ENCODE data around the gene WBP1L. TPM values are rescaled to one million over a fixed set of nuclear protein-coding genes. Genes with fewer than 3 reads are reported as not detected.
"Not testable (repeated sequence)": the region's sequence is repeated elsewhere in the genome, so short reads cannot be mapped to it uniquely, and the experiment has no call there.

WBP1L gene
- total RNA-seq, 2 donors from 2014 or later = 37.8 to 47.8 TPM

DNA sequence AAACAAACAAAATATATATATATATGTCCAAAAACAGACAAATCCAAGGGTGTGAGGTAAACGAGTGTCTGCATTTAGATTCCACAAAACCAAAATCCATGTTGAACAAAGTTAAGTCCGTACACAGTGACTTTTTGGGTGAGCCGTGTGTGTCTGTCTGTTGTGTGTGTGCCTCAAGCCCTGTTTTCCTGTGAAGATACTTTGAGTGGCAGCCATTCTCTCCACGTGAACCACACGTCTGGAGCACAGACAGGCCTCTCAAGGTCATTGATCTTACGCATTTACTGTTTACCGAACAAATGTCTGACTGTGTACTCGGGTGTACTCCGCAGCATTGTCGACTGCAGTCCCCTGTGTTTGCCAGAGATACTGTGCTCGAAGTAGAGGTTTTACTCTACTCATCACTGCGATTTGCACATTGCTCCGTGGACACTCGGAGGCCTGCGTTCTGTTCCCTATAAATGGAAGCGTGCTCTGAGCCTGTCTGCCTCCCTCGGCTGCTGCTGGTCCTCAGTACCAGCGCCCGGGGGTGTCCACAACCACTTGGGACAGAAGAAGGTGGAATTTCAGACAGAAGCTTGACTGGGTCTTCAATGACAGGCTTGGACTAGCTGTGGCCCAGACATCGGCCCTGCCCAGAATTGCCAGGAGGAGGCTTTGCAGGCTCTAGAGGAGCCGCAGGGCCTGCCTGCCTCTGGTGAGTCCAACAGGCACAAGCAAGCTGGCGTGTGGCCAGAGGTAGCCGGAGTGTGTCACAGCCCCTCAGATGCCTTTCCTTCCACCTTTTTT lies 71.3 kb downstream of the WBP1L start:
- intact Hi-C loops (cut with DNase I, micrococcal nuclease) = loop anchor here in 1 of 2 donors (5.0 kb wide), 1 partner anchor 73 kb away; the partner anchor contains the start of gene WBP1L
- peak; percentile 54 to 61 for DNase-seq
- ATAC-seq = no peak

DNA sequence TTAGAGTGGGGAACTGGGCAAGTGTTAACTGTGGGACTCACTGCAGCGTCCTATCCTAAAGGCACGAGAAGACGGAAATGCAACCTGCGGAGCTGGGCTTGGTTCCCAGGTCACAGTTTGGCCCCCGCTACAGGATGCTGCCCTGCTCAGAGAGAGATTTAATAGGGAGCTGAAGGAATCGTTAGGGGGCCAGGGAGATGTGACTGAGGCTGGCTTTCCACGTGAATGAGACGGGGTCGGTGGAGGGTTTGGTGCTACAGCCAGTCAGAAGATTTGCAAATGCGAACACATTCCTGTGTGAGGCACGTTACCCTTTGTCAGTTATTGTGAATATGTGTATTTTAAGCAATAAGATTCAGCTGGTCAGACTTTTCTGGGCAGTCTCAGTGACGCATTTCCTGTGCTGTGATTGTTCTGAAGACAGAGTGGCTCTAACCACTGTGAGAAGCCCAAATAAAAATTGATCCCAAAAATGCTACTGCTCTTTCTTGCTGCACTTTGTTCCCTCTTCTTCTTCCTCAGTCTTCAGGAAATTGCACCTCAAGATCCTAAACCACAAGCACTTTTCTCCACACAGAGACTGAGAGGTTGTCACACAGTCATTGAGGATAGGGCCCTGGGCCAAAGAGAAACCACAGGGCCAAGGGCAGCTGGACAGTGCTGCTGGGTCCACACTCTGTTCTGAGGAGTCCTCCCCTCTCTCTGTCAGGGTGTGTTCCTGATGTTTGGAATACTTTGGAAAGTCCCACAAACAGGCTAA lies 72.2 kb downstream of the WBP1L start:
- intact Hi-C loops (cut with DNase I, micrococcal nuclease) = loop anchor here in 1 of 2 donors (5.0 kb wide), 1 partner anchor 74 kb away; the partner anchor contains the start of gene WBP1L
- DNase-seq (peak in 1 of 2 donors; percentile 30), ATAC-seq (no peak)

DNA sequence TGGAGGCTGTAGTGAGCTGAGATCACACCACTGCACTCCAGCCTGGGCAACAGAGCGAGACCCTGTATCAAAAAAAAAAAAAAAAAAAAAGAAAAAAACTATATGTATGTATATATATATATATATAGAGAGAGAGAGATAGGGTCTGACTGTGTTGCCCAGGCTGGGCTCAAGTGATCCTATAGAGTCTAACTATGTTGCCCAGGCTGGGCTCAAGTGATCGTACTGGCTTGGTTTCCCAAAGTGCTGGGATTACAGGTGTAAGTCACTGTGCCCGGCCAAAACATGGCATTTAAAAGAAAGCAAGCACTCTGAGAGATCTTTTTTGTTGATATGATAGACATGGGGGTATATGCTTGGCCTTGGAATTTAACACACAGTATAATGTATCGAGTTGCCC lies 73.4 kb downstream of the WBP1L start:
- ATAC-seq (no peak), DNase-seq (no peak)
- intact Hi-C loops (cut with DNase I, micrococcal nuclease) = loop anchor here in 1 of 2 donors (5.0 kb wide), 1 partner anchor 75 kb away; the partner anchor contains the start of gene WBP1L

DNA sequence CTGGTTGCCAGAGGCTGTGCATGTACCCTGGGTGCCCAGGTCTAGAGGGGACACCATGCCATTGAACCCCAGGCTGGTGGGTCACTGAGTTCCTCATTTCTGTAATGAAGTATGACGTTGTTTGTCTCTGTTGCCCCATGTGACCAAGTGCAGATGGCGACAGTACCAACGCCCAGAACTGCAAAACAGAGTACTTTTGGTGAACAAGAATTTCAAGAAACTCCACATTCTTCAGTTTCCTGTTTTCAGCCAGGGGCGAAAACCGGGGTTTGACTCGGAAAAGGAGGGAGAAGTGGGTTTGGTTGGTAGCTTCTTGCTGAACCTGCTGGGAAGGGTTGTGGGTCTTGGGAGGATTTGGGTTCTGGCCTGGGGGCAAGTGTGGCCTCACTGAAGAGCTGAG lies 75.3 kb downstream of the WBP1L start:
- DNase-seq = peak in 1 of 2 donors; percentile 41
- ATAC-seq = no peak
- intact Hi-C loops (cut with DNase I, micrococcal nuclease) = loop anchor here in 1 of 2 donors (5.0 kb wide), 1 partner anchor 77 kb away; the partner anchor contains the start of gene WBP1L

DNA sequence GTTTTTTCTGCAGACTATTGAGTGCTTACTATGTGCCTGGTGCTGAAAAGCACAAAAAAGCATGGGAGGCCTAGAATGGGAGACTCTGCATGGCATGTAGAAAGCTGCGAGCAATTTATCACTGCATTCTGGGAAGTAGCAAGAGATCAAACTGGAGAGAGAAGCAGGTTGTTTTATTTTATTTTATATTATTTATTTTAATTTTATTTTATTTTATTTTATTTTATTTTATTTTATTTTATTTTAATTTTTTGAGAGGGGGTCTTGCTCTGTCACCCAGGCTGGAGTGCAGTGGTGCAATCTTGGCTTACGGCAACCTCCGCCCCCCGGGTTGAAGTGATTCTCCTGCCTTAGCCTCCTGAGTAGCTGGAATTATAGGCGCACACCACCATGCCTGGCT lies 76.3 kb downstream of the WBP1L start:
- DNase-seq; intact Hi-C loops (cut with DNase I, micrococcal nuclease); ATAC-seq: not testable (repeated sequence)

DNA sequence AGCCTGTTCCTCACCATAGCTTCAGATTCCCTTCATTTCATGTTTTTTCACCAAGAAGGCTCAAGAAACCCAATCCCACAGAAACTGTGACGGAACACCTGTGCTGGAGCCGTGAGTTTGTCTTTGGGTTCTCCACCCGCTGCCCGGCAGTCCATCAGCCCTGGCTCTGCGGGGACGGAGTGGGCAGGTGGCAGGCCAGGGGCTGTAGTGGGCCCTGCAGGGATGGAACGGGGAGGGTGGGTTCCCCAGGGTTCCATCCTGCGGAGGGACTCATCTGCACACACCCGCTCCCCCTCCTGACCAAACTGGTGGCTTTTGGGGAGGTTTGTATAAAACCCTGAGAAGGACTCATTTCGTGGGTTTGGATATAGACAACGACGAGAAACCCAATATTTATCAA lies 78.5 kb downstream of the WBP1L start:
- no peak for DNase-seq
- intact Hi-C loops (cut with DNase I, micrococcal nuclease) = no loop called here
- peak; percentile 8 for ATAC-seq

DNA sequence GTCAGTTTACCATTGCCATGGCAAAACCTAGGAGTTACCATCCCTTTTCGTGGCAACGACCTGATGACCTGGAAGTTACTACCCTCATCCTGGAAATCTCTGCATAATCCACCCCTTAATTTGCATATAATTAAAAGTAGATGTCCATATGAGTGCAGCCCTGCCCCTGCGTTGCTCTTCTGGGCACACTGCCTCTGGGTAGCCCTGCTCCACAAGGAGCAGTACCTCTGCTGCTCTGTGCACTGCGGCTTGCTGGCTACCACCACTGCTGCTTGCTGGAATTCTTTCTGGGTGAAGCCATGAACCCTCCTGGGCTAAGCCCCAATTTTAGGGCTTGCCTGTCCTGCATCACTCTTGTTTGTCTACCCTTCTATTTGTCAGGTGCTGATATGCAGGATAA lies 80.9 kb downstream of the WBP1L start:
- DNase-seq (no peak), ATAC-seq (no peak)
- intact Hi-C loops (cut with DNase I, micrococcal nuclease) = no loop called here

DNA sequence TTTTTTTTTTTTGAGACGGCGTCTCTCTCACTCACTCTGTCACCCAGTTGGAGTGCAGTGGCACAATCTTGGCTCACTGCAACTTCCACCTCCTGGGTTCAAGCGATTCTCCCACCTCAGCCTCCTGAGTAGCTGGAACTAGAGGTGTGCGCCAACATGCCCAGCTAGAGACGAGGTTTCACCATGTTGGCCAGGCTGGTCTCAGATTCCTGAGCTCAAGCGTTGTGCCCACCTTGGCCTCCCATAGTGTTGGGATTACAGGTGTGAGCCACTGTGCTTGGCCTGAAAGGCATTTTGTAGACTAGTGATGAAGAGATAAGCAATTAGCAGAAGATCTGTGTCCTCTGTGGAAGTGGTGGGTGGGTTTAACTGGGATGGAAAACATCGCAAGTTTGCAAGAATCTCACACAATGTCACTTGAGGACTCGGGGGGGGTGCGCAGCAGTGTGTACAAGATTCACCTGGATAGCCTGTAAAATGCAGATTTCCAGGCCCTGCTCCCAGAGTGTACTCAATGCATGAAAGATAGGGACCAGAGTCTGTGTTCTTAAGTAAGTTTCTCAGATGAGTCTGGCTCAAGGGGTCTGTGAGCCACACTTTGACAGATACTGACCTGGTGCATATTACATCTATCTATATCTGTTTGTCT lies 82.5 kb downstream of the WBP1L start:
- DNase-seq = no peak
- intact Hi-C loops (cut with DNase I, micrococcal nuclease) = no loop called here
- no peak for ATAC-seq

DNA sequence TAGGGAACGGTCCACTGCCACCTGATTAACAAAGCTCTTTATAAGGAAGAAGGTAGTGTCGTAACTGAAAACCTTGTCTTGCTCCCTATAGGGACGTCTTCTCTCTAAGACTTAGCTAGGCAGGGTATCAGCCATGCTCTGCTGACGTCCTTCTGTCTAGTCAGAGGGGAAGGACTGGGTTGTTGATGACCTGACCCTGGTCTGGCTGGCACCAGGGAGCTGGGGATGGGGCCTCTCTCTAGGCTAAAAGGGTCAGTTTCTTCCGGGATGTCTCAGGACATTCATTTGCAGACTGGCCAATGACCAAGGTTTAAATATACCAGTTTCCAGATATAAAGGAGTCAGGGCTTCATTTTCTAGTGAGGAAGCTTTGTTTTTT lies 83.8 kb downstream of the WBP1L start:
- ATAC-seq = no peak
- DNase-seq = no peak
- intact Hi-C loops (cut with DNase I, micrococcal nuclease) = no loop called here

DNA sequence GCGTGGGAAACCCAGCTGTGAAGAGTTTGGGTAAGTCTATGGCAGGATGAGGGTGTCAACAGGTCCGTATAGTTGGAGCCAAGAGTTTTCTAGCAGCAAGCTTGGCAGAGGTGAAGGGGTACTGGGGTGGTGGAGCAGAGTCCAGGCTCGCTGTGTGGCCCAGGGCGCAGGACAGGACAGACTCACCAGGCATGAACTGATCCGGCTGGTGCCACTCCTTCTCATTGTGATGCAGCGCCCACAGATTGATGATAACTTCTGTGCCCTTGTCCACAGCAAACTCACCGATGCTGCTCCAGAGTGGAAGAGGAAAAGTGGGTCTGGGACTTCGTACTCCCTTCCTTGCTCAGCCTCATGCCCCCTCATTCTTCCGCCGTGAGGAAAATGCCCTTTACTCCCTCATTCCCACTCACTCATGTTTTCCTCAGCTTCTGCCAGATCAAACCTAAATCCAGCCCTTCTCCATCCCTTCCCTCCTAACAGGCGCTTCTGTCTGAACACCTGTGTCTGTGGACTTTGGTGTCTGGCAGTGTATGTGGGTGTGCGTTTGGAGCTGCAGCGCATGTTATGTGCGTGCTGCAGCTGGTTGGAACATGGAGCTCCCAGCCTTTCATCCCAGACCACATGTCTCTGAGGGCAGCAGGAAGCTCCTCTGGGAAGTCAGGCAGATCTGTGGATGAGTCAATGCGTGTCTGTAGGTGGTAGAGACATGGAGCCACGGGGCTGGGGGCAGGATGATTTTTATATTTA lies 87.7 kb downstream of the WBP1L start:
- ATAC-seq (peak; percentile 12), DNase-seq (no peak)
- intact Hi-C loops (cut with DNase I, micrococcal nuclease) = loop anchor here (10.0 kb wide), 2 partner anchors 107 to 413 kb away; partner anchors contain the start of gene RPEL1 (in 2 of the 2)

DNA sequence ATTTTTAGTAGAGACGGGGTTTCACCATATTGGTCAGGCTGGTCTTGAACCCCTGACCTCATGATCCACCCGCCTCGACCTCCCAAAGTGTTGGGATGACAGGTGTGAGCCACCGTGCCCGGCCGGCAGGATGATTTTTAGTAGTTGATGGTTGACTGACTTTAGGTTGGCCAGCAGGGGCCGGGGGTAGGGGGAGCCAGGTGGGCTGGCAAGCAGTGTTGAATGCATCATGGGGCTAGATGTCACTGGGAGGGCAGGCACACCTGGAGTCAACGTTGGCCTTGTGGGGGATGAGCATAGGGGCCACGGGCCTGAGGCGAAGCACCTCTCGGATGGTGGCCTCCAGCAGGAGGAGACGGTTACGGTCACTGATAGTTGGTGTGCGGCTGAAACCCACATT lies 88.5 kb downstream of the WBP1L start:
- ATAC-seq (no peak), DNase-seq (no peak)
- intact Hi-C loops (cut with DNase I, micrococcal nuclease) = loop anchor here (10.0 kb wide), 2 partner anchors 107 to 413 kb away; partner anchors contain the start of gene RPEL1 (in 2 of the 2)

DNA sequence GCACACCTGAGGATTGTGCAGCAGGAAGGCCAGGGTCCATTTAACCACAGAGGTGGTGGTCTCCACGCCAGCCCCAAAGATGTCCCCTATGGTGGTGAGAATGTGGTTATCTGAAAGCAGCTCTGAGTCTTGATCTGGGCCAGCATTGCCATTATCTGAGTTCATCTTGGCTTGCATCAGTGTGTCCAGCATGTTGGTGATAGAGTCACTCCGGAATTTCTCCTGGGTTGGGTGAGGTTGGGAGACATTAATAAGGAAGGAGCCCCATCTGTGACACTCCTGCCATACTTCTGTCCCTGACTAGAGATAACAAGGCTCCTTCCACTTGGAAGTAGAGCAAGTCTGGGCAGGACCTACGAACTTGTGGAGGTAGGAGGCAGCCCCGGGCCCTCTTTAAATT lies 89.2 kb downstream of the WBP1L start:
- DNase-seq = no peak
- intact Hi-C loops (cut with DNase I, micrococcal nuclease) = loop anchor here (10.0 kb wide), 2 partner anchors 108 to 412 kb away; partner anchors contain the start of gene RPEL1 (in 2 of the 2)
- ATAC-seq = no peak

DNA sequence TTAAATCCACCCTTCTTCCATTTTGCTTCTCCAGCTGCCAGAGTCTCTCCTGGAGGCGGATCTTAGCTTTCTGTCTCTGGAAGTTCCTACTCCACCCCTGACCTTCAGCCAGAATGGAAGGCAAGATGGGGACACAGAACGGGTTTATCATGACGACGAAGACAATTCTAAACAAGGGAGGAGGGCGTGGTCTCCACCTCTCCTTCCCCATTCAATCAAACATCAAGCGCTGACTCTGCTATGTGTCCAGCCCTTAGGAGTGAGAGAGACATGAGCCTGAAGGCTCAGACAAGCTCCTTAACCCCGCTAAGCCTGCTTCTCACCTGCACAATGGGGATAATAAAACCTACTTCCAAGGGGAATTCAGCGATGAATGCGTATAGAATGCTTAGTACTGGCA lies 90.4 kb downstream of the WBP1L start:
- DNase-seq (peak in 1 of 2 donors; percentile 20), ATAC-seq (peak; percentile 87)
- intact Hi-C loops (cut with DNase I, micrococcal nuclease) = loop anchor here (10.0 kb wide), 2 partner anchors 109 to 411 kb away; partner anchors contain the start of gene RPEL1 (in 2 of the 2)

DNA sequence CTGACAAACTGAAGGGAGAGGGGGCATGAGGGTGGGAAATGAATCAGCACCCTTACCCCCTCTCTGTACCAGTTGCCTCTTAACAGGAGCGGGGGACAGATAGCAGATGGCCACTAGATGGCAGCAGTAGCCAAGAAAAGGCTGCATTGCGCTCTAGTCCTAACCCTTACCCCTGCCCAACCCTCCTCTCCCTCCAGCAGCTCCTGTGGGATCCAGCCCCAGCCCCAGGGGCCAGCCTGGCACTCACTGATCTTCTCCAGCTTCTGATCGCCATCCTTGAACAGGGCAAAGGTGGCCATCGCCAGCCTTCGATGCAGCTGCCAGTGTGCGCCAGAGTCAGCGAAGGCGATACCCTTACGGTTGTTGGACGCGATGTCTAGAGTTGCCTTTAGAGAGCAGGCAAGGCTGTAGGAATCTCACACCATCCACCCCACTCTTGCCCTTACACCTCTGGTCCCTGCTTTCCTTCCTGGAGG lies 91.3 kb downstream of the WBP1L start:
- peak; percentile 89 for ATAC-seq
- intact Hi-C loops (cut with DNase I, micrococcal nuclease) = loop anchor here (5.0 to 10.0 kb wide), 3 partner anchors 67 to 410 kb away; partner anchors contain the start of gene RPEL1 (in 2 of the 2)
- peak; percentile 56 to 84 for DNase-seq

DNA sequence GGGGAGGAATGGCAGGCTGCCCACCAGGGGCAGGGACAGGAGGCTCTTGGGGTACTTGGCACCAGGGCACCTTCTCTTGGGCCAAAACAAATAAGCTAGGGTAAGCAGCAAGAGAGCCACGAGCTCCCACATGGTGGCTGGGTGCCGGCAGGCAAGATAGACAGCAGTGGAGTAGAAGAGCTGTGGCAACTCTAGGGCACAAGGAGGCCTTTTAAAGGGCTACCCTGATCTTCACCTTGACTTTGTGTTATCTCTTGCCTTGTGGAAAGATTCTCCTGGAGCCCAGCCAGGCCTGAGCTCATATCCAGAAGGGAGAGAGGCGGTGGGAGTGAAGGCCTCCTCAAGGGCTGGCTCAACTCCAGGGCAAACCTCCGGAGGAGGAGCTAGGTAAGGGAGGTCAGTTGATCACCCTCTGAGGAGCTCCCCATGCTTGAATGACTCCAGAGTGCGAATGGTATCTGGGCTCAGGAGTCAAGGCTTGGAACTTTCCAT lies 93.5 kb downstream of the WBP1L start, which contains the start of gene CYP17A1:
Gene CYP17A1 (minus strand): TSS at position 184 of the 492 bp plus-strand sequence. CDS start 52 bp downstream, at position 132.
- ATAC-seq = no peak
- intact Hi-C loops (cut with DNase I, micrococcal nuclease) = loop anchor here (5.0 to 10.0 kb wide), 3 partner anchors 65 to 408 kb away; partner anchors contain the start of gene RPEL1 (in 2 of the 2)
- DNase-seq = no peak

DNA sequence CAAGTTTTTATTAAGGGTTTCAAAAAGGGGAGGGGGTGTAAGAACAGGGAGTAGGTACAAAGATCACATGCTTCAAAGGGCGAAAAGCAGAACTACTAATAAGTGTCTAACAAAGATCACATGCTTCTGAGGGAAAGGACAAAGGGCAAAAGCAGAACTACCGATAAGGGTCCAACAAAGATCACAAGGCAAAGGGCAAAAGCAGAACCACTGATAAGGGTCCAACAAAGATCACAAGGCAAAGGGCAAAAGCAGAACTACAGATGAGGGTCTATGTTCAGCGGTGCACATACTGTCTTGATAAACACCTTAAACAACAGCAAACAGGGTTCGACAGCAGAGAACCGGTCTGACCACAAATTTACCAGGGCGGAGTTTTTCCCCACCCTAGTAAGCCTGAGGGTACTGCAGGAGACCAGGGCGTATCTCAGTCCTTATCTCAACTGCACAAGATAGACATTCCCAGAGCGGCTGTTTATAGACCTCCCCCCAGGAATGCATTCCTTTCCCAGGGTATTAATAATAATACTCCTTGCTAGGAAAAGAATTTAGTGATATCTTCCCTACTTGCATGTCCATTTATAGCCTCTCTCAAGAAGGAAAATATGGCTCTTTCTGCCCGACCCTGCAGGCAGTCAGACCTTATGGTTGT lies 94.7 kb downstream of the WBP1L start:
- not testable (repeated sequence) for DNase-seq, ATAC-seq
- intact Hi-C loops (cut with DNase I, micrococcal nuclease) = loop anchor here (5.0 to 10.0 kb wide), 3 partner anchors 64 to 406 kb away; partner anchors contain the start of gene RPEL1 (in 2 of the 2)

DNA sequence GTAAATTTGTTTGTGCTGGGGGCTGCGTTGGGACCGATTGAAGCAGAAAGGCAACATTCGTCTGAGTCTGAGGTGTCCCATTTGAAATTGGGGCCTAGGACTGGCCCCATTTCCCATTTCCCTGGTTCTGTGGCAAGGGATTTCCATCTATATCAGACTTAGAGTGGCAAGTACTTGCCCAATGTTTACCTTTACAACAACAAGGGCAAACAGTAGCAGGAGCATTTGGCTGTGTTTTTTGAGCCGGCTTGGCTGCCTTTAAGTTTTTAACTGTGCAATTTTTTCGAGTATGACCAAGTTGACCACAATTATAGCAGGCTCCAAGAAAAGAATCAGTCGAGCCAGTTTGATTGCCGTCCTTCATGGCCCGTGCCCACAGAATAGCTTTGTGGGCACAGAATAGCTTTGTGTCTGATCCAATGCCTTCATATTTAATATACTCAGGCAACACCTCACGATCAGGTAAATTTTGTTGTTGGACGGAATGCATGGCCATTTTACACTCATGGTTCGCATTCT lies 98.1 kb downstream of the WBP1L start:
- ATAC-seq (no peak), DNase-seq (no peak)
- intact Hi-C loops (cut with DNase I, micrococcal nuclease) = no loop called here

Measured in left colon (tissue), 2 donors.